Heart left ventricle (tissue), 13 donors: Measurements from ENCODE around the gene AGR2.

ENCODE experiments used
- CTCF ChIP-seq, 12 donors: fragments of 200-600 bp; sonication (generic) in 4 of 12; IDR thresholded peaks; one replicate each; pipeline versions ENCODE4 v1.5.0 to v1.8.0; 2018 to 2022; ENCODE audit warnings: antibody characterized with exemption in 12 of 12, mild to moderate bottlenecking in 5 of 12
- POLR2A ChIP-seq, 2 donors: fragments of 450-650 bp; IDR thresholded peaks; one replicate each; pipeline ENCODE4 v1.6.1; 2017; ENCODE audit warnings: antibody characterized with exemption in 2 of 2, mild to moderate bottlenecking in 2 of 2, moderate library complexity in 2 of 2
- donor health status: ischemic (EF 13 %, LVEDD 7.1; RV severe dilation, severe dysfunction).
- donor health status: DM: no; HTN: yes; CAD: no.
- donor health status: DM: no; HTN: no; CAD: no.
- donor health status: ischemic (EF 25% LVEDD 6.9; RV normal size, moderate dysfunction).
- donor health status: ischemic (EF 25% LVEDD 5.7; RV mildly dilated, moderate dysfunction).
- donor health status: ischemic (EF 35%, LVEDD 5.7; RV mildly dilated, moderate dysfunction).
- donor health status: nonischemic (EF 11% LVEDD 7.7; RV severe dilation, severe dysfunction).
- donor health status: DM: yes; HTN: yes; CAD: no.
- donor health status: PGD.
- donor health status: ischemic (EF 29% LVEDD 5.4; RV normal size, mild dysfunction).
- donor health status: nonischemic (EF 23%, LVEDD 6.1; RV moderate dilation, normal function).

- TF ChIP-seq CTCF (IDR thresholded peaks at IDR 0.05): no peak
- TF ChIP-seq POLR2A (IDR thresholded peaks at IDR 0.05): no peak
These were observed 39.4 kb downstream of the AGR2 start for GRCh38 chr7:16765436-16765859.
